Measurements from ENCODE around the gene S100A3.
"Not testable (repeated sequence)": the region's sequence is repeated elsewhere in the genome, so short reads cannot be mapped to it uniquely, and the experiment has no call there.

S100A3 gene

GRCh38 chr1:153569465-153569864 is 20.4 kb upstream of the S100A3 start:
- no peak for DNase-seq (ENCODE audit: low read depth)

- peak; percentile 77 for DNase-seq (ENCODE audit: low read depth)
Measured at GRCh38 chr1:153568367-153569099, 19.5 kb upstream of the S100A3 start.

- no peak for DNase-seq (ENCODE audit: low read depth)
Measured at GRCh38 chr1:153567621-153568366, 18.7 kb upstream of the S100A3 start.

GRCh38 chr1:153566414-153567371 is 17.6 kb upstream of the S100A3 start:
- peak; percentile 96 for DNase-seq (ENCODE audit: low read depth)

- DNase-seq (ENCODE audit: low read depth) = peak; percentile 89
Measured at GRCh38 chr1:153565529-153566374, 16.7 kb upstream of the S100A3 start, which contains the start of gene S100A2. Gene S100A2 (minus strand): TSS chr1:153565844. CDS start chr1:153563877, 1,967 bp downstream.

- DNase-seq (ENCODE audit: low read depth) = no peak
Measured at GRCh38 chr1:153563991-153564390, 14.9 kb upstream of the S100A3 start.

- DNase-seq (ENCODE audit: low read depth) = no peak
Measured at GRCh38 chr1:153563483-153563901, 14.4 kb upstream of the S100A3 start.

- DNase-seq (ENCODE audit: low read depth) = not testable (repeated sequence)
Measured at GRCh38 chr1:153562021-153562420, 13.0 kb upstream of the S100A3 start.

GRCh38 chr1:153561466-153561985 is 12.5 kb upstream of the S100A3 start:
- DNase-seq (ENCODE audit: low read depth) = no peak

- no peak for DNase-seq (ENCODE audit: low read depth)
Measured at GRCh38 chr1:153560771-153561465, 11.9 kb upstream of the S100A3 start.

GRCh38 chr1:153560241-153560640 is 11.2 kb upstream of the S100A3 start:
- no peak for DNase-seq (ENCODE audit: low read depth)

- no peak for DNase-seq (ENCODE audit: low read depth)
Measured at GRCh38 chr1:153557877-153558276, 8.8 kb upstream of the S100A3 start.

GRCh38 chr1:153556348-153556747 is 7.3 kb upstream of the S100A3 start:
- DNase-seq (ENCODE audit: low read depth) = no peak

GRCh38 chr1:153553830-153554541 is 4.9 kb upstream of the S100A3 start:
- DNase-seq (ENCODE audit: low read depth) = no peak

GRCh38 chr1:153553096-153553495 is 4.0 kb upstream of the S100A3 start:
- no peak for DNase-seq (ENCODE audit: low read depth)

- DNase-seq (ENCODE audit: low read depth) = no peak
Measured at GRCh38 chr1:153552335-153552734, 3.3 kb upstream of the S100A3 start.

GRCh38 chr1:153550827-153551500 is 1.9 kb upstream of the S100A3 start:
- DNase-seq (ENCODE audit: low read depth) = no peak

- no peak for DNase-seq (ENCODE audit: low read depth)
Measured at GRCh38 chr1:153550398-153550758, 1.3 kb upstream of the S100A3 start.

GRCh38 chr1:153549741-153550397 is 811 bp upstream of the S100A3 start:
- no peak for DNase-seq (ENCODE audit: low read depth)
